Neural cell (in vitro differentiated cells): ENCODE measurements around the gene ATXN2L. TPM values are rescaled to one million over a fixed set of nuclear protein-coding genes. Genes with fewer than 3 reads are reported as not detected.

Experiments used
- H2AFZ ChIP-seq: fragments of 200-600, 300-800 bp; sonication (generic), shearing (Covaris generic); 2 replicates; pipeline ENCODE4 v1.6.0; 2014; ENCODE audit warnings: low read depth, mild to moderate bottlenecking, antibody characterized with exemption, low read length, moderate library complexity
- H3F3A ChIP-seq: fragments of 200-600 bp; shearing (Covaris generic); 2 replicates; pipeline ENCODE4 v1.6.1; 2016; ENCODE audit warnings: mild to moderate bottlenecking, moderate library complexity, mixed read lengths, antibody characterized with exemption, low read length; ENCODE audit not compliant: insufficient read depth, poor library complexity, severe bottlenecking
- H3K27ac ChIP-seq: fragments of 200-600, 300-800 bp; sonication (generic), shearing (Covaris generic); 2 replicates; pipeline ENCODE4 v1.5.1; 2014; ENCODE audit warnings: mild to moderate bottlenecking, low read length, moderate library complexity
- H3K27me3 ChIP-seq: fragments of 300-800, 200-600 bp; sonication (generic), shearing (Covaris generic); 2 replicates; pipeline ENCODE4 v1.6.0; 2014; ENCODE audit warnings: mild to moderate bottlenecking, low read depth, low read length, moderate library complexity; ENCODE audit not compliant: insufficient read depth
- H3K36me3 ChIP-seq: fragments of 300-800, 200-600 bp; sonication (generic), shearing (Covaris generic); 2 replicates; pipeline ENCODE4 v1.5.1; 2014; ENCODE audit warnings: mild to moderate bottlenecking, antibody characterized with exemption, low read length, moderate library complexity; ENCODE audit not compliant: insufficient read depth
- H3K4me2 ChIP-seq: fragments of 300-800, 200-600 bp; sonication (generic), shearing (Covaris generic); 2 replicates; pipeline ENCODE4 v1.6.0; 2014; ENCODE audit warnings: mild to moderate bottlenecking, low read length
- H3K4me3 ChIP-seq: fragments of 300-800, 200-600 bp; sonication (generic), shearing (Covaris generic); 2 replicates; pipeline ENCODE4 v1.5.1; 2014; ENCODE audit warnings: mild to moderate bottlenecking, low read length, moderate library complexity
- H3K79me2 ChIP-seq: fragments of 200-600 bp; shearing (Covaris generic); replicated peaks from 2 replicates; pipeline ENCODE4 v1.6.0; 2014; ENCODE audit warnings: mild to moderate bottlenecking, low read length, moderate library complexity; ENCODE audit not compliant: insufficient read depth
- H3K9ac ChIP-seq: fragments of 300-800, 200-600 bp; sonication (generic), shearing (Covaris generic); 2 replicates; pipeline ENCODE4 v1.6.1; 2016; ENCODE audit warnings: mild to moderate bottlenecking, low read length, mixed read lengths
- H3K9me2 ChIP-seq: fragments of 200-600 bp; shearing (Covaris generic); 2 replicates; pipeline ENCODE4 v1.6.1; 2016; ENCODE audit warnings: mild to moderate bottlenecking, low read length, mixed read lengths; ENCODE audit not compliant: insufficient read depth
- H3K9me3 ChIP-seq: fragments of 200-600, 300-800 bp; sonication (generic), shearing (Covaris generic); 2 replicates; pipeline ENCODE4 v1.6.1; 2016; ENCODE audit warnings: mild to moderate bottlenecking, mixed run types, low read length, moderate library complexity, mixed read lengths
- H4K20me1 ChIP-seq: fragments of 200-600 bp; shearing (Covaris generic); 2 replicates; pipeline ENCODE4 v1.6.1; 2016; ENCODE audit warnings: mild to moderate bottlenecking, mixed run types; ENCODE audit not compliant: insufficient read depth
- CTCF ChIP-seq: fragments of 450-650 bp; IDR thresholded peaks from 2 replicates; pipeline ENCODE4 v1.5.1; 2014; ENCODE audit warnings: antibody characterized with exemption, mild to moderate bottlenecking, moderate library complexity; ENCODE audit not compliant: poor library complexity, severe bottlenecking
- EP300 ChIP-seq: fragments of 450-650 bp; conservative IDR thresholded peaks from 2 replicates; pipeline ENCODE4 v1.6.1; 2014; ENCODE audit warnings: antibody characterized with exemption, mild to moderate bottlenecking, moderate library complexity; ENCODE audit not compliant: poor library complexity, severe bottlenecking
- EZH2 ChIP-seq: fragments of 200-600, 300-800 bp; shearing (Covaris generic), sonication (generic); IDR thresholded peaks from 2 replicates; pipeline ENCODE4 v1.6.1; 2014; ENCODE audit warnings: antibody characterized with exemption, low read length, borderline replicate concordance, mild to moderate bottlenecking; ENCODE audit not compliant: insufficient read depth, poor library complexity, severe bottlenecking
- MXI1 ChIP-seq: fragments of 450-650 bp; conservative IDR thresholded peaks from 2 replicates; pipeline ENCODE4 v1.6.1; 2014; ENCODE audit warnings: antibody characterized with exemption, mild to moderate bottlenecking; ENCODE audit not compliant: poor library complexity, severe bottlenecking
- POLR2AphosphoS5 ChIP-seq: IDR thresholded peaks from 2 replicates; pipeline ENCODE4 v1.6.1; 2012
- RAD21 ChIP-seq: fragments of 450-650 bp; conservative IDR thresholded peaks from 2 replicates; pipeline ENCODE4 v1.6.1; 2014; ENCODE audit warnings: antibody characterized with exemption, mild to moderate bottlenecking, moderate library complexity
- REST ChIP-seq: IDR thresholded peaks from 2 replicates; pipeline ENCODE4 v1.6.1; 2012; ENCODE audit warnings: borderline replicate concordance
- SMC3 ChIP-seq: fragments of 450-650 bp; conservative IDR thresholded peaks from 2 replicates; pipeline ENCODE4 v1.6.1; 2014; ENCODE audit warnings: antibody characterized with exemption, mild to moderate bottlenecking, moderate library complexity; ENCODE audit not compliant: poor library complexity
- TAF1 ChIP-seq: IDR thresholded peaks from 2 replicates; pipeline ENCODE4 v1.6.1; 2012; ENCODE audit warnings: low read depth
- polyA plus RNA-seq: library from polyadenylated mRNA; depleted of rRNA; stranded (reverse); fragments of >200 nt; gene quantifications from 2 replicates; pipeline ENCODE4 v1.2.3, GENCODE V29; 2014

The ATXN2L gene
- polyA plus RNA-seq, 1 donor from 2014 or later, result 24.0 TPM

- Histone ChIP-seq H2AFZ (no peak overlapping the region), H3K9me2 (no peaks in the 10 kb centered on the region), H3K4me3 (no peak overlapping the region), H3F3A (no peaks in the 10 kb centered on the region), H3K9me3 (no peaks in the 10 kb centered on the region), H4K20me1 (peaks cover 9% of the 10 kb centered on the region), H3K36me3 (peaks cover 5% of the 10 kb centered on the region), H3K27me3 (no peaks in the 10 kb centered on the region), H3K79me2 (peaks cover 43% of the 10 kb centered on the region), H3K4me2 (no peak overlapping the region), H3K9ac (no peak overlapping the region), H3K27ac (no peak overlapping the region)
- TF ChIP-seq CTCF (no peak), TAF1 (no peak), EZH2 (no peak), POLR2AphosphoS5 (no peak), RAD21 (no peak), MXI1 (no peak), REST (no peak), EP300 (no peak)
These were observed 6.9 kb downstream of the ATXN2L start for GRCh38 chr16:28829747-28830146.

- Histone ChIP-seq H3K4me3 (no peak overlapping the region), H3K36me3 (peaks cover 5% of the 10 kb centered on the region), H3K27me3 (no peaks in the 10 kb centered on the region), H3K27ac (no peak overlapping the region), H2AFZ (no peak overlapping the region), H3K79me2 (peaks cover 35% of the 10 kb centered on the region), H4K20me1 (peaks cover 9% of the 10 kb centered on the region), H3K9ac (no peak overlapping the region), H3F3A (no peaks in the 10 kb centered on the region), H3K9me2 (no peaks in the 10 kb centered on the region), H3K4me2 (no peak overlapping the region), H3K9me3 (no peaks in the 10 kb centered on the region)
- TF ChIP-seq TAF1 (no peak), EZH2 (no peak), MXI1 (no peak), RAD21 (no peak), REST (no peak), SMC3 (no peak), CTCF (no peak), POLR2AphosphoS5 (no peak), EP300 (no peak)
These were observed 7.7 kb downstream of the ATXN2L start for GRCh38 chr16:28830531-28830930.
